ENCODE measurements around the gene KRTAP1-4.

The KRTAP1-4 gene

DNA sequence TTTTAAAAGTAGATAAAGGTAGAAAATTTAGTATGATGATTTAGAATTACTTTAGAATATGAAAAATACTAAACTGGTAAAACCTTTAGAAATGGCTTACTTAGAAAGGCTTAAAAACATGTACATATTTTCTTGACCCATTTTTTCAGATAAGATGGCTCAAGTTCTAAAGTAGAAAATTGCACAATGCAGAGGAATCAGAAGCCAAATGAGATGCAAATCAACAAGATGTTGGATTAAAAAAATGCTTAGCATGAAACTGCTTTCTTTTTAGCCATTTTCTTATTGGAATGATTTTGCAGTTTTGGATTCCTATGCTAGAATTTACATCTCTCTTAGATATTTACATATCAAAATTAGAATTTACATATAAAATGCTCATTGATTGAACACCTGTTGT is 19.6 kb downstream of the KRTAP1-4 start:
- H3F3A ChIP-seq (ENCODE audit: insufficient read depth, low read length), result no peaks in the 10 kb centered on the region
- no peaks in the 10 kb centered on the region for H3K79me2 ChIP-seq (ENCODE audit: insufficient read depth, low read length)
- no peak overlapping the region for H3K27ac ChIP-seq (ENCODE audit: low read depth, low read length, poor library complexity, severe bottlenecking)
- no peak overlapping the region for H2AFZ ChIP-seq (ENCODE audit: low read length)
- H3K9ac ChIP-seq (ENCODE audit: low read length), result no peak overlapping the region
- no peaks in the 10 kb centered on the region for H3K9me3 ChIP-seq (ENCODE audit: low read length)
- TF ChIP-seq, protein P1, sequence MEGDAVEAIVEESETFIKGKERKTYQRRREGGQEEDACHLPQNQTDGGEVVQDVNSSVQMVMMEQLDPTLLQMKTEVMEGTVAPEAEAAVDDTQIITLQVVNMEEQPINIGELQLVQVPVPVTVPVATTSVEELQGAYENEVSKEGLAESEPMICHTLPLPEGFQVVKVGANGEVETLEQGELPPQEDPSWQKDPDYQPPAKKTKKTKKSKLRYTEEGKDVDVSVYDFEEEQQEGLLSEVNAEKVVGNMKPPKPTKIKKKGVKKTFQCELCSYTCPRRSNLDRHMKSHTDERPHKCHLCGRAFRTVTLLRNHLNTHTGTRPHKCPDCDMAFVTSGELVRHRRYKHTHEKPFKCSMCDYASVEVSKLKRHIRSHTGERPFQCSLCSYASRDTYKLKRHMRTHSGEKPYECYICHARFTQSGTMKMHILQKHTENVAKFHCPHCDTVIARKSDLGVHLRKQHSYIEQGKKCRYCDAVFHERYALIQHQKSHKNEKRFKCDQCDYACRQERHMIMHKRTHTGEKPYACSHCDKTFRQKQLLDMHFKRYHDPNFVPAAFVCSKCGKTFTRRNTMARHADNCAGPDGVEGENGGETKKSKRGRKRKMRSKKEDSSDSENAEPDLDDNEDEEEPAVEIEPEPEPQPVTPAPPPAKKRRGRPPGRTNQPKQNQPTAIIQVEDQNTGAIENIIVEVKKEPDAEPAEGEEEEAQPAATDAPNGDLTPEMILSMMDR (IDR thresholded peaks at IDR 0.05; ENCODE audit: low read length), result no peak
- no peak for TF ChIP-seq EZH2 (IDR thresholded peaks at IDR 0.05; ENCODE audit: borderline replicate concordance, low read length)
- H3K9me2 ChIP-seq (ENCODE audit: low read depth, low read length), result no peaks in the 10 kb centered on the region
- H3K4me1 ChIP-seq (ENCODE audit: insufficient read depth, low read length, severe bottlenecking), result no peaks in the 10 kb centered on the region
- H3K4me3 ChIP-seq (ENCODE audit: low read depth, low read length, poor library complexity, severe bottlenecking), result no peak overlapping the region
- H3K27me3 ChIP-seq (ENCODE audit: insufficient read depth, low read length), result no peaks in the 10 kb centered on the region; the same call in 1 of the 2 replicates
- H4K20me1 ChIP-seq (ENCODE audit: insufficient read depth, low read length), result no peaks in the 10 kb centered on the region
- no peak overlapping the region for H3K4me2 ChIP-seq (ENCODE audit: low read length)
- H3K36me3 ChIP-seq (ENCODE audit: insufficient read depth, low read length), result no peaks in the 10 kb centered on the region

GRCh38 chr17:41009936-41010335 is 20.1 kb downstream of the KRTAP1-4 start:
- H3K9me2 ChIP-seq (ENCODE audit: low read depth, low read length), result no peaks in the 10 kb centered on the region
- H3K27ac ChIP-seq (ENCODE audit: low read depth, low read length, poor library complexity, severe bottlenecking), result no peak overlapping the region
- no peaks in the 10 kb centered on the region for H3K9me3 ChIP-seq (ENCODE audit: low read length)
- H3K4me3 ChIP-seq (ENCODE audit: low read depth, low read length, poor library complexity, severe bottlenecking), result no peak overlapping the region
- H3K36me3 ChIP-seq (ENCODE audit: insufficient read depth, low read length), result no peaks in the 10 kb centered on the region
- H3K9ac ChIP-seq (ENCODE audit: low read length), result no peak overlapping the region
- H3K79me2 ChIP-seq (ENCODE audit: insufficient read depth, low read length), result no peaks in the 10 kb centered on the region
- H3K4me2 ChIP-seq (ENCODE audit: low read length), result no peak overlapping the region
- no peaks in the 10 kb centered on the region for H3K4me1 ChIP-seq (ENCODE audit: insufficient read depth, low read length, severe bottlenecking)
- no peaks in the 10 kb centered on the region for H4K20me1 ChIP-seq (ENCODE audit: insufficient read depth, low read length)
- H3F3A ChIP-seq (ENCODE audit: insufficient read depth, low read length), result no peaks in the 10 kb centered on the region
- TF ChIP-seq, protein P1 (IDR thresholded peaks at IDR 0.05; ENCODE audit: low read length), result no peak
- no peak for TF ChIP-seq EZH2 (IDR thresholded peaks at IDR 0.05; ENCODE audit: borderline replicate concordance, low read length)
- no peak overlapping the region for H2AFZ ChIP-seq (ENCODE audit: low read length)
- H3K27me3 ChIP-seq (ENCODE audit: insufficient read depth, low read length), result no peaks in the 10 kb centered on the region; the same call in 1 of the 2 replicates

GRCh38 chr17:41009301-41009760 is 20.7 kb downstream of the KRTAP1-4 start:
- TF ChIP-seq EZH2 (IDR thresholded peaks at IDR 0.05; ENCODE audit: borderline replicate concordance, low read length), result no peak
- TF ChIP-seq, protein P1 (IDR thresholded peaks at IDR 0.05; ENCODE audit: low read length), result no peak
- H3K9me3 ChIP-seq (ENCODE audit: low read length), result no peaks in the 10 kb centered on the region
- no peak overlapping the region for H3K27ac ChIP-seq (ENCODE audit: low read depth, low read length, poor library complexity, severe bottlenecking)
- H3K4me2 ChIP-seq (ENCODE audit: low read length), result no peak overlapping the region
- H4K20me1 ChIP-seq (ENCODE audit: insufficient read depth, low read length), result no peaks in the 10 kb centered on the region
- no peak overlapping the region for H2AFZ ChIP-seq (ENCODE audit: low read length)
- H3K27me3 ChIP-seq (ENCODE audit: insufficient read depth, low read length), result no peaks in the 10 kb centered on the region; the same call in 1 of the 2 replicates
- no peak overlapping the region for H3K9ac ChIP-seq (ENCODE audit: low read length)
- H3K9me2 ChIP-seq (ENCODE audit: low read depth, low read length), result no peaks in the 10 kb centered on the region
- H3K4me3 ChIP-seq (ENCODE audit: low read depth, low read length, poor library complexity, severe bottlenecking), result no peak overlapping the region
- H3F3A ChIP-seq (ENCODE audit: insufficient read depth, low read length), result no peaks in the 10 kb centered on the region
- no peaks in the 10 kb centered on the region for H3K4me1 ChIP-seq (ENCODE audit: insufficient read depth, low read length, severe bottlenecking)
- H3K79me2 ChIP-seq (ENCODE audit: insufficient read depth, low read length), result no peaks in the 10 kb centered on the region
- no peaks in the 10 kb centered on the region for H3K36me3 ChIP-seq (ENCODE audit: insufficient read depth, low read length)
